Psoas muscle (tissue), 8 donors: ENCODE measurements around the gene HSBP1L1. TPM values are rescaled to one million over a fixed set of nuclear protein-coding genes. Genes with fewer than 3 reads are reported as not detected.
A peak's percentile ranks its signal among the peaks of the same experiment; 100 is the strongest.

Experiments
- ATAC-seq, 4 donors: fragments of 200-7000 bp; cut with Tn5 transposase; one replicate each; pipeline ENCODE4 v1.9.1; 2020; ENCODE audit warnings: moderate library complexity in 3 of 4, mild to moderate bottlenecking in 2 of 4
- DNase-seq, 2 donors: peaks; one replicate each; pipeline ENCODE4 v3.0.0-alpha.2; 2020
- H3K27ac ChIP-seq: fragments of 200-600 bp; one replicate; pipeline ENCODE4 v1.8.0; 2022
- H3K27me3 ChIP-seq, 3 donors: fragments of 200-600 bp in 1 of 3; one replicate each; pipeline versions ENCODE4 v1.6.1 to v1.8.0; 2013 to 2022; ENCODE audit warnings: low read length in 2 of 3, mild to moderate bottlenecking in 2 of 3, moderate library complexity in 1 of 3; ENCODE audit not compliant: insufficient read depth in 3 of 3
- H3K36me3 ChIP-seq, 2 donors: fragments of 200-600 bp in 1 of 2; one replicate each; pipeline versions ENCODE4 v1.6.1 to v1.8.0; 2013 to 2022; ENCODE audit warnings: low read depth in 1 of 2, mild to moderate bottlenecking in 1 of 2, moderate library complexity in 1 of 2; ENCODE audit not compliant: insufficient read depth in 1 of 2
- H3K4me1 ChIP-seq: fragments of 200-600 bp; one replicate; pipeline ENCODE4 v1.8.0; 2022
- H3K4me3 ChIP-seq: fragments of 200-600 bp; one replicate; pipeline ENCODE4 v1.8.0; 2022; ENCODE audit warnings: mild to moderate bottlenecking
- H3K9me3 ChIP-seq: fragments of 200-600 bp; one replicate; pipeline ENCODE4 v1.8.0; 2022
- CTCF ChIP-seq: fragments of 200-600 bp; IDR thresholded peaks from one replicate; pipeline ENCODE4 v1.8.0; 2022; ENCODE audit warnings: antibody characterized with exemption
- WGBS, 3 donors: extraction: QIAGEN DNeasy Blood & Tissue Kit; methylation state at CpG; one replicate each; pipeline versions ENCODE4 v1.1.6 to v1.1.7; 2013; 5-methylcytosine and 5-hydroxymethylcytosine counted together
- intact Hi-C, 2 donors: fragments of 100-400 bp; cut with DNase I; formaldehyde crosslinking; loops; one replicate each; pipeline versions ENCODE4 v1.11.0 to v1.14.2; 2022
- polyA plus RNA-seq, 3 donors: library from polyadenylated mRNA; stranded (reverse); fragments of 200-250 nt; gene quantifications; one replicate each; pipeline ENCODE4 v1.2.3, GENCODE V29; 2013
- total RNA-seq, 4 donors: library from RNA; stranded (reverse); fragmentation: NEBNext Ultra II Directional in 2 of 4; extraction: Animal tissue kit (Norgen Biotek cat#: 25700) in 2 of 4; gene quantifications; one replicate each; pipeline versions ENCODE4 v1.2.1 to v1.2.4, GENCODE V29; 2021 to 2023
- donor health status: healthy with polysubstance abuse.
- donor health status: DM: no; HTN: no; CAD: no; lungs with moderate emphysema.
- donor health status: Bipolar disorder and iron deficiency.
- donor health status: healthy.
- donor health status: DM: yes; HTN: yes; CAD: no.
- donor health status: DM: no; HTN: no; CAD: no.
- donor health status: DM: no; HTN: no; CAD: no.
- donor health status: DM: yes; HTN: yes; CAD: no.

HSBP1L1 gene
- total and polyA plus RNA-seq, 7 donors, result 2.5 to 11.9 (median 8.7) TPM

GRCh38 chr18:79921984-79922965 lies 42.2 kb upstream of the HSBP1L1 start:
- peaks cover 27% of the 10 kb centered on the region for H3K4me1 ChIP-seq
- ATAC-seq, result no peak
- H3K27ac ChIP-seq, result no peak overlapping the region
- DNase-seq, result peak in 1 of 2 donors; percentile 15
- WGBS, 3 donors, result 95 to 96% (median 95%) methylated on average over 22 to 24 of the region's 24 CpGs
- no peak for TF ChIP-seq CTCF
- H3K27me3 ChIP-seq, result no peaks in the 10 kb centered on the region
- no peak overlapping the region for H3K4me3 ChIP-seq
- H3K36me3 ChIP-seq, result peaks cover 0 to 20% of the 10 kb centered on the region in 2 donors
- intact Hi-C loops, result loop anchor here in 1 of 2 donors (10.0 kb wide), 1 partner anchor 247 kb away; the partner anchor contains the start of gene CTDP1
- no peaks in the 10 kb centered on the region for H3K9me3 ChIP-seq

- Histone ChIP-seq H3K27me3 (no peaks in the 10 kb centered on the region), H3K4me1 (peaks cover 30% of the 10 kb centered on the region), H3K36me3 (peaks cover 0 to 20% of the 10 kb centered on the region in 2 donors), H3K9me3 (no peaks in the 10 kb centered on the region), H3K4me3 (no peak overlapping the region), H3K27ac (no peak overlapping the region)
- 81 to 89% (median 83%) methylated on average over 12 to 17 of the region's 17 CpGs for WGBS, 3 donors
- TF ChIP-seq CTCF, result no peak
- intact Hi-C loops, result loop anchor here in 1 of 2 donors (10.0 kb wide), 1 partner anchor 248 kb away; the partner anchor contains the start of gene CTDP1
- no peak for ATAC-seq
- peak in 1 of 2 donors; percentile 42 for DNase-seq
Observed at GRCh38 chr18:79922971-79923411, 41.5 kb upstream of the HSBP1L1 start.

GRCh38 chr18:79923896-79924585 lies 40.4 kb upstream of the HSBP1L1 start:
- peak in 1 of 2 donors; percentile 29 for DNase-seq
- ATAC-seq, result peak in 2 of 4 donors; percentile 22 to 27
- H3K4me1 ChIP-seq, result peaks cover 30% of the 10 kb centered on the region
- intact Hi-C loops, result loop anchor here in 1 of 2 donors (10.0 kb wide), 1 partner anchor 249 kb away; the partner anchor contains the start of gene CTDP1
- peaks cover 0 to 10% of the 10 kb centered on the region in 2 donors for H3K36me3 ChIP-seq
- H3K27me3 ChIP-seq, result no peaks in the 10 kb centered on the region
- no peak for TF ChIP-seq CTCF
- 86 to 90% (median 88%) methylated on average over 24 to 26 of the region's 26 CpGs for WGBS, 3 donors
- no peaks in the 10 kb centered on the region for H3K9me3 ChIP-seq
- no peak overlapping the region for H3K4me3 ChIP-seq
- H3K27ac ChIP-seq, result peak overlapping the region; percentile 86

- no peaks in the 10 kb centered on the region for H3K27me3 ChIP-seq
- peak; percentile 30 for TF ChIP-seq CTCF
- peak overlapping the region; percentile 86 for H3K27ac ChIP-seq
- DNase-seq, result peak; percentile 65 to 85
- WGBS, 3 donors, result 23 to 37% (median 26%) methylated on average over 25 of the region's 25 CpGs
- intact Hi-C loops, result loop anchor here in 1 of 2 donors (10.0 kb wide), 1 partner anchor 250 kb away; the partner anchor contains the start of gene CTDP1
- H3K9me3 ChIP-seq, result peaks cover 6% of the 10 kb centered on the region
- peak; percentile 88 to 94 (median 90) for ATAC-seq
- H3K4me3 ChIP-seq, result peak overlapping the region; percentile 53
- peaks cover 0 to 19% of the 10 kb centered on the region in 2 donors for H3K36me3 ChIP-seq
- H3K4me1 ChIP-seq, result peaks cover 30% of the 10 kb centered on the region
Observed at GRCh38 chr18:79924814-79925731, 39.4 kb upstream of the HSBP1L1 start.
